HG02678 (cell line): ENCODE results near the gene CAPZA2.

Experiments
- ATAC-seq: cut with Tn5 transposase; IDR thresholded peaks from one replicate; pipeline ENCODE4 v1.9.1; 2021; ENCODE audit warnings: mild to moderate bottlenecking, moderate library complexity; ENCODE audit not compliant: unreplicated experiment

The CAPZA2 gene

DNA sequence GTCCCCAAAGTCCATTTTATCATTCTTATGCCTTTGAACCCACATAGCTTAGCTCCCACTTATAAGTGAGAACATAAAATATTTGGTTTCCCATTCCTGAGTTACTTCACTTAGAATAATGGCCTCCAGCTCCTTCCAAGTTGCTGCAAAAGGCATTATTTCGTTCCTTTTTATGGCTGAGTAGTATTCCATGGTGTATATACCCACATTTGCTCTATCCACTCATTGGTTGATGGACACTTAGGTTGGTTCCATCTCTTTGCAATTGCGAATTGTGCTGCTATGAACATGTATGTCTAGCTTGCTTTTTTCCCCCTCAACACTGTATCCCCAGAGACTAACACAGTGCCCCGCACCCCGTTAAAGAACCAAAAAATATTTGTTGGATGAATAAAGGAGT lies 670 bp upstream of the CAPZA2 start:
- no peak for ATAC-seq

- peak; percentile 1 for ATAC-seq
Measured at GRCh38 chr7:116862951-116863670, 724 bp downstream of the CAPZA2 start.

DNA sequence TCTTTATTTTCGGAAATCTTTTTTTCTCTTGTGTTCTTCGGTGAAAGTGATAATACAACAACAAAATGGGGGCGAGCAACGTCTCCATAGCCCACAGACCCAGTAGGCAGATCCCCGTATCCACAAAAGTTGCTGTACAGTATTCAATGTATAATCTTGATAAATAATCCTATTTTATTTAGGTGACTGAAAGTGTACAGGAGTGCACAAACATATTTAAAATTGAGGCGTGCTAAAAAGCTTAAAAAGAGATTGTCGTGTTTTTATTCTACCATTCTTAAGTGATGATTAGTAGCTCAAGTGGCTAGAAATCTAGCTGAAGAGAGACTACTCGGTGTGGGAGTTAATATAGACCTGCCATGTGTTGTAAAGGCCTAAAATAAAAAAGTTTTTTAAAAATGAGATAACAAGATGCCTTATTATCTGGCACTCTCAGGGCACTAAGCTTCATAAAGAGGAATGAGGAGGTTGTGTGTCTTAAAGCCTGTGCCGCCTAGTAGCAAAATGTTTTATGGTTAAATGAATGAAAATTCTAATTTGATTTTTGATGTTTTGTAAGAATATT lies 1.6 kb downstream of the CAPZA2 start:
- no peak for ATAC-seq

- no peak for ATAC-seq
Measured at GRCh38 chr7:116871061-116871700, 8.8 kb downstream of the CAPZA2 start.

DNA sequence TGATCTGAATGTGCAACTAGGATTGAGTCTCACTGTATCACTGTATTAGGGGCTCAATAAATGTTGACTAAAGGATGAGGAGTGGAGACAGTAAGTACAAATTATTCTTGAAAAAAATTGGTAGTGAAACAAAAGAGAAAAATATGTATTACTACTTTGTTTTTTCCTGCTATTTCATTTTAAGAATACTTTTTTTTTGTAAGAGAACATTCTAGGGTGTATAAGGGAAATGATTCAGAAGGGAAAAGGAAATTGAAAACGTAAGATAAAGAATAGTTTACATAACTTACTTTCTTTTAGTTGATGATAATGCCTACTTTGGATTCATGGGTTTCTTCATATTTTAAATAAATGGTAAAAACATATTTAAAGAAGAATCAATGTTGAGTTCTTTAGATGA lies 9.6 kb downstream of the CAPZA2 start:
- no peak for ATAC-seq

- no peak for ATAC-seq
Measured at GRCh38 chr7:116873619-116874018, 11.2 kb downstream of the CAPZA2 start.

DNA sequence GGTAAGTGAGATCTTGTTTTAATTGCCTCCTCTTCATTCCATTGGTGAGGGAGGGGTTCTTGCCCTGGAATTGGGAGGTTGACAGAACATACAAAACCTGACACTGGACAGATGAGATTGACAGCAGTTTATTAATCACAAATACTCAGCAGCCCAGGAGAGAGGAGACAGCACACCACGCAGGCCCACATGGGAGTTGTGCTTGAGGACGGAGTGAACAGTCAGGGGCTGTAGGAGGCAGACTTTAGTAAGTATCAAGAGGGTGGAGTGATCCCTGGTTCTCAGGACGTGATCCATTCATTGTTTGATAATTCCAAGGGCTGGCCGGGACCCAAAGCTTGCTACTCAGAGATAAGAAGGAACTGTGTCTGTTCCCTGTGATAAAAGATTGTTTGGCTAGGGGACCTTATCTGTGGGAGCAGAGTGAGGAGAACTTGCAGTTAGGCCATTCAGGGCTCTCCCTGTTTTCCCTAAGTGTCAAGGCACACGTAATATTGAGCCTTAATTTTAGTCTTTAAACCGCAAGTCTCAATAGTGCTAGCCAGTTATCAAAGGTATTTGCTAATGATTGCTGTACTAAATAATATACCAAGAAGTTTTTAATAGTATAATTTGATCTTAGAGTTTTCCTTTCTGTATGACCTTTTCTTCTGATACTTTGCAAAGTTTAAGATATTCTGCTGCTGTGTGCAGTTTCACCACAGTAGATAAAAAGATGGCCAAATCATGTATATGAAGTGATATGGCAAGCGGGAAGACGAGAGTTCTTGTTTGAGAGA lies 14.5 kb downstream of the CAPZA2 start:
- ATAC-seq = no peak

DNA sequence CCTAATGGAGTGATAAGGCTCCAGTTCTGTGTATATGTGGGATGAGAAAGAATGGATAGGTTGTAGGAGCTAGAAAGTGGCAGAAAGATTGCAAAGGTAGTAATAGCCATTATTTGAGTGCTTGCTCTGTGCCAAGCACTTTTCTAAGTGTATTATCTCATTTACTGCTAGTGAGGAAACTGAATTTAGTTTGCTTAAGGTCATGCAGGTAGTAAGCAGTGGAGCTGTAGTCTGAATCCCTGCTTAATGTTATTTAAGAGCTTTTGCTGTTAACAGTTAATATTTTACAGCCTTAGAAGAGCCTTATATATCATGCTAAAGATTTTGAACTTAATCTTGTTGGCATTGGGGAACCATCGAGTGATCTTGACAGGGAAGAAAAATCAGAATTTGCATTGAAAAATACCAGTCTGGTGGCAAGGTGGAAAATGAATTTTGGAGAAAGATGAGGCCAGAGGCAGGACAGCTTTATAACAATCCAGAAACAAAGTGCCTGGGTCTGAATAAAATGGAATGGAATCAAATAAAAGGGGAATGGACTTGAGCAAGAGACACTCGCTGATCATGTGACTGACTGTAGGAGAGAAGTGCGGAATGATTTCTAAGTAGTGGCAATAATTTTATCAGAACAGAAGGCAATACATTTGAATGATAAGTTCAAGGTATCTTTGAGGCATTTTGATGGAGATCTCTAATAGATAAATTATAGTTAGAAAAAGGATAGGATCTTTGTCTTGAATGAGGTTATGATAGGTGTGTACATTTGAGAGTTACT lies 15.2 kb downstream of the CAPZA2 start:
- ATAC-seq = no peak

GRCh38 chr7:116884691-116885090 lies 22.3 kb downstream of the CAPZA2 start:
- no peak for ATAC-seq

- no peak for ATAC-seq
Measured at GRCh38 chr7:116885724-116886123, 23.3 kb downstream of the CAPZA2 start.

DNA sequence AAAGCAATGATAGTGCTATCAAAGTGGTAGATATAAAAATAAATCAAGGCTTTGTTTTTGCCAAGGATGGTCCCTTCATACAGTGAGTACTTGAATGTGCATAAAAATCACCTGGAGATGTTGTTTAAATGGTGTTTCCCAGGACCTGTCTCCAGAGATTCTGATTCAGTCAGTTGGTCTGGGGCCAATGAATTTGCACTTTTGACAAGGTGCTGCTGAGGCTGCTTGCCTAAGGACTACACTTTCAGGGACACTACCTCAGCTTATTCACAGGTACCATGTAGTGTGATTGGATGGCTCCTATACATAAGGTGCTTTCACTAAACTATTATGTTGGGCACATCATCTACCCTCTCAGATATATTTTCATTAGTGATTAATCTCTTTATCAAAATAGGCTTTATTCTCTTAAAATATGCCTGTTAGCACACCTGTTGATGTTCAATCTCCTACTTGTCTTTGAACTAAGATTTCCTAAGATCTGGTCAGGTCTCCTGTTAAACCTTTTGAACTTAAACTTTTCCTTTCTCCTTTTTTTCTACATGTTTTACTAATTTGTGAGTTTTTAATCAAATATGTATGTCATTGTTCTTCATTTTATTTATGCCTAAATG lies 24.3 kb downstream of the CAPZA2 start:
- ATAC-seq = no peak

- no peak for ATAC-seq
Measured at GRCh38 chr7:116888895-116889294, 26.5 kb downstream of the CAPZA2 start.

- no peak for ATAC-seq
Measured at GRCh38 chr7:116895849-116896248, 33.5 kb downstream of the CAPZA2 start.

DNA sequence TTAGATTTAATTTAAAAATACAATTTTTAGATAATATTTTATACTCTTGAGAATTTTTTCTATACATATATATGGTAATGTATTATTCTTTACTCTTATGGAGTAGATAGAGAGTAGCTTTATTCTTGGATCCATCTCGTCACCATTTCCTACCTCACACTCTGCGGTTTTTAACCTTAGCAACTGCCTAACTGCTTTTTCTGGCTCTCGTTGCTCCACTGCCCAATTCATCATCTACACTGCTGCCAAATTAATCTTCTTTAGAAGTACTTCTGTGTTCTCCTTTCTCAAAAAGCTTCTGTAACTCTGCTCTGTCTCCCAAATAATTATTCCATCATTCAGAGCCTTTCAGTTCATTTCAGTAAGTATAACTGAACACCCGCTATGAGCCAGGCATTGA lies 35.3 kb downstream of the CAPZA2 start:
- no peak for ATAC-seq

DNA sequence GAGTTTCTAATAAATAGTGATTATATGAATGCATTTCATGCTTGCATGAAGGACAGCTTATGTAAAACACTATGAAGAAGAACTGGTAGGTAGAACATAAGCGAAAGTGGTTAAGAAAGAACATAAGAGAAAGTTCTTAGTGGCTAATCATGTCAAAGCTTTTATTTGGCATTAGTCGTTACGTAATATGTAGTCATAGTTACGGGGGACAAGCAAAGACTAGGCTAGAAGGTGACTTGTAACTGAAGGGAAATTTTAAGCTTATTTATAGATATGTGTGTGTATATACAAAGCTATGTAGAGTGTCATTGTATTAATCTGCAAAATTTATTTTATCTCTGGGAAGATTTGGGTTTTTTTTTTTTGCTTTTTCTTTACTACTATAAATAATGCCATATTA lies 36.9 kb downstream of the CAPZA2 start:
- ATAC-seq = no peak

DNA sequence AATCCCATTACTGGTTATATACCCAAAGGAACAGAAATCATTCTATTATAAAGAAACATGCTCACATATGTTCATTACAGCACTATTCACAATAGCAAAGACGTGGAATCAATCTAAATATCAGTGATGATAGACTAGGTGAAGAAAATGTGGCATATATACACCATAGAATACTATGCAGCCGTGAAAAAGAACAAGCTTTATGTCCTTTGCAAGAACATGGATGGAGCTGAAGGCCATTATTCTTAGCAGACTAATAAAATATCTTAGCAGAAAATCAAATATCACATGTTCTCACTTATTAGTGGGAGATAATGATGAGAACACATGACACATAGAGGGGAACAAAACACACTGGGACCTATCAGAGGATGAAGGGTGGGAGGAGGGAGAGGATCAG lies 38.8 kb downstream of the CAPZA2 start:
- no peak for ATAC-seq

DNA sequence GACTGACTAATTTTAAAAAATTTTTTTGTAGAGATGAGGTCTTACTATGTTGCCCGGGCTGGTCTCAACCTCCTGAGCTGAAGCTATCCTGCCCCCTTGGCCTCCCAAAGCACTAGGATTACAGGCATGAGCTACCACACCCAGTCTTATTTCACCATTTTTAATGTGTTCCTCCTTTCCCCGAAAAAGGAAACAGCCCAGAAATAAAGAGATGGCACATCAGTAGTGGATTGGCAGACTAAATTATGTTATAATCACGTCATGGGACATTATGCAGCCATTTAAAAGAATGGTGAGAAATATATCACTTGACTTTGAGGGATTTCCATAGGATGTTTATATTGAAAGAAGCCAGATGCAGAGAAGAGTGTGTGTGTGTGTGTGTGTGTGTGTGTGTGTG lies 40.5 kb downstream of the CAPZA2 start:
- ATAC-seq = no peak

DNA sequence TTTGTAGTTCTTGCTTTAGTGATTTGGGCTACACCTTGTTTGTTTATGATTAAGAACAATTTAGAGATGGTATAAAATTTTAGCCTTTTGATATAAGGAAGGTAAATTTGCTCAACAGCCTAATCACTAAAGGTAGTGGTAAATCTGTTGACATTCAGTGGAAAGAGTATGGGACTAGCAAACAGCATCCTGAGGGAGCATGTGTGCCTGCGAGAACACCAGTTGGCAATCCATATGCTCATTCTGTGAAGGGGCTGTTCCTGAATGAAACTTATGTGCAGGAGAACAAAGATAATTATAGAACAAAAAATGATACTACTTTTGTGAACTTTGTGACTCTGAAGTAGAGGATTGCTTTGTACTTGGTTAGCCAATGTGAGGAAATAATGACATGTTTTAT lies 44.0 kb downstream of the CAPZA2 start:
- no peak for ATAC-seq

DNA sequence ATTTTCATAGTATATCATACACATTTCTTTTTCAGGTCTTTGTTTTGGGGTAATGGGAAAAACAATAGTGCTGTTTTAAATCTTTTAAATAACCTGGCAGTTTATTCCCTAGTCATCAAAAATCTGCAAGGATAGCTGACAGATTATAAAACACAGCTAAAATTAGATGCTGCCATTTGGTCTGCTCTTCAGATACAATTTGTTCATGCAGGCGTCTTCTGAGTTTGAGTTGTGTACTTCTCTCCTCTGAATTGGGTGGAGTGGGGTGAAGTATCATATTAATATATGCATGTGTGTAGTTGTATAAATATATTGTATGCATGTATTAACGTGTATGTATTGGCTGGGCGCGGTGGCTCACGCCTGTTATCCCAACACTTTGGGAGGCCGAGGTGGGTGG lies 48.0 kb downstream of the CAPZA2 start:
- no peak for ATAC-seq

DNA sequence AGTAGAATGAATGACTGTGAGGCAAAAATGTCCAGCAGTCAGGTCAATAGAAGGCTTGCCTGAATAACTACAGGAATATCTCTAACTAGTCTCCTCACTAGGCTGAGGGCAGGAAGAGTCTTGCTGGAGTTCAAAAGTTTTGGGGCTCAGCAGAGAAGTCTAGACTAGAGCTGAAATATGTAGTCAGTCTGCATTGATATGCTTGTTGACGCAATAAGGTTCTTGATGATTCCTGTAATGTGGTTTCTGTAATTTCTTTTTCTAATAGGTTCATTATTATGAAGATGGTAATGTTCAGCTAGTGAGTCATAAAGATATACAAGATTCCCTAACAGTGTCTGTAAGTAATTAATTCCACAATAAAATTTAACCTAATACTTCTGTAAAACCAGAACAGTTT lies 49.4 kb downstream of the CAPZA2 start:
- ATAC-seq = no peak
